T follicular helper cell (primary cell): Measurements from ENCODE around the gene NUP133.

Experiments
- DNase-seq: peaks from one replicate; pipeline ENCODE4 v3.0.0-alpha.2; 2020; ENCODE audit warnings: low read depth

Gene NUP133

GRCh38 chr1:229452956-229453801 is 55.0 kb downstream of the NUP133 start:
- no peak for DNase-seq

- no peak for DNase-seq
Observed at GRCh38 chr1:229448845-229449244, 59.3 kb downstream of the NUP133 start.

- no peak for DNase-seq
Observed at GRCh38 chr1:229448354-229448753, 59.8 kb downstream of the NUP133 start.

- no peak for DNase-seq
Observed at GRCh38 chr1:229447809-229448252, 60.3 kb downstream of the NUP133 start.

GRCh38 chr1:229445828-229446227 is 62.3 kb downstream of the NUP133 start:
- no peak for DNase-seq

- no peak for DNase-seq
Observed at GRCh38 chr1:229440851-229441537, 67.1 kb downstream of the NUP133 start.

- DNase-seq = no peak
Observed at GRCh38 chr1:229438021-229438420, 70.1 kb downstream of the NUP133 start.

GRCh38 chr1:229437443-229437842 is 70.7 kb downstream of the NUP133 start:
- DNase-seq = no peak

- DNase-seq = no peak
Observed at GRCh38 chr1:229436201-229436600, 71.9 kb downstream of the NUP133 start.

- no peak for DNase-seq
Observed at GRCh38 chr1:229434641-229435051, 73.5 kb downstream of the NUP133 start.

GRCh38 chr1:229434005-229434640 is 74.0 kb downstream of the NUP133 start, which contains the start of gene ACTA1:
ACTA1 (minus strand) TSS chr1:229434094; CDS start chr1:229433115, 979 bp downstream.
- no peak for DNase-seq

- no peak for DNase-seq
Observed at GRCh38 chr1:229433364-229434004, 74.7 kb downstream of the NUP133 start.

- DNase-seq = no peak
Observed at GRCh38 chr1:229432905-229433304, 75.2 kb downstream of the NUP133 start.

GRCh38 chr1:229432116-229432461 is 76.1 kb downstream of the NUP133 start:
- DNase-seq = no peak

GRCh38 chr1:229431284-229432115 is 76.6 kb downstream of the NUP133 start:
- DNase-seq = no peak

GRCh38 chr1:229430761-229431283 is 77.3 kb downstream of the NUP133 start:
- no peak for DNase-seq

- DNase-seq = no peak
Observed at GRCh38 chr1:229428256-229428655, 79.9 kb downstream of the NUP133 start.

GRCh38 chr1:229427572-229427971 is 80.6 kb downstream of the NUP133 start:
- DNase-seq = no peak

- no peak for DNase-seq
Observed at GRCh38 chr1:229425564-229426159, 82.5 kb downstream of the NUP133 start.

- DNase-seq = no peak
Observed at GRCh38 chr1:229420765-229421164, 87.4 kb downstream of the NUP133 start.

GRCh38 chr1:229420224-229420623 is 87.9 kb downstream of the NUP133 start:
- DNase-seq = no peak
